ENCODE data around the gene CYP4F22.

CYP4F22 gene

DNA sequence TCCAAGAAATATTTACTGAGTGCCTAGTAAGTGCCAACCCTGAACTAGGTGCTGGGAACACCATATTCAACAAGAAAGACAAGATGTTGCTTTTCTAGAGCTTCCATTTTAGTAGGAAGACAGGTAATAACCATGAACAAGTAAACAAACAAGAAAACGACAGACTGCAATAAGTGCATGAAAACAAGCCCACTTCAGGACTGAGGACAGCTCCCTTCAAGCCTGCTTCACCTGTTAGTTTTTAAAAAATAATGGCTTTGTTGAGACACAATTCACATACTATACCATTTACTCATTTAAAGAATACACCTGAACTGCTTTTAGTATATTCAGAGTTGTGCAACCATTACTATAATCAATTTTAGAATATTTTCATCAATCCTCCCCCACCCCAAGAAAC lies 30.4 kb downstream of the CYP4F22 start:
- peak in 1 of 2 experiments; percentile 20 for DNase-seq

DNA sequence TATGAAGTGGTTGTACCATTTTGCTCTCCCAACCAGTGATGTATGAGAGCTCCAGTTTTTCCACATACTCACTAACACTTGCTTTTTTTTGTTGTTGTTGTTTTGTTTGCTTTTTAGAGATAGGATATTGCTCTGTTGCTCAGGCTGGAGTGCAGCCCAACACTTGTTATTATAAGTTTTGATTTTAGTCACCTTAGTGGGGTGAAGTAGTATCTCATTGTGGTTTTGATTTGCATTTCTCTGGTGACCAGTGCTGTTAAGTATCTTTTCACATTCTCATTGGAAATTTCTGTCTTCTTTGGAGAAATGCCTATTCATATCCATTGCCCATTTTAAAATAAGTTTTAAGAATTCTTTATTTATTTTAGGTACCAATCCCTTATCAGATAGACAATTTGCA lies 31.3 kb downstream of the CYP4F22 start:
- no peak for DNase-seq

DNA sequence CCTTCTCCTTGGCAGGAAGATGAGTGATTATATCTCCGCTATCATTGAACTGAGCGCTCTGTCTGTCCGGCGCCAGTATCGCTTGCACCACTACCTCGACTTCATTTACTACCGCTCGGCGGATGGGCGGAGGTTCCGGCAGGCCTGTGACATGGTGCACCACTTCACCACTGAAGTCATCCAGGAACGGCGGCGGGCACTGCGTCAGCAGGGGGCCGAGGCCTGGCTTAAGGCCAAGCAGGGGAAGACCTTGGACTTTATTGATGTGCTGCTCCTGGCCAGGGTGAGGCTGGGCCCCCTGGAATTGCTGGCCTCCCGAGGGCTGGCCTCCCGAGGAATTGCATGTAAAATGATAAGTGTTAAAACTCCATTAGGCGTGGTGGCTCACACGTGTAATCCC lies 32.1 kb downstream of the CYP4F22 start:
- DNase-seq = no peak

DNA sequence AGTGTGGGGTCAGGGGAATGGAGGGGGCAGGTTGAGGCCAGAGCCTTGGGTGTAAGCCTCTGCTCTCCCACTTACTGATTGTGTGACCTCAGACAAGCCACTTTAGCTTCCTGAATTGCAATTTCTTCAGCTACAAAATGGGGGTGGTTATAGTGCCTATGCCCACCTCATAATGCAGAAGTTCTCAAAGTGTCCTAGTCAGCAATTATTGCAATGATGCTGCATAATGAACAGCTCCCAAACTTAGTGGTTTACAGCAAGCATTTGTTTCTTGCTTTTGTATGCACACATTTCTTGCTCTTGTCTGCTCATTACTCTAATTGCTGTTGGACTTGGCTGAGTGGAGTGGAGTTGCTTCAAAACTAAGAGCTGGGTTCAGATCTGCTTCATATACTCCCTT lies 36.0 kb downstream of the CYP4F22 start:
- DNase-seq = no peak

DNA sequence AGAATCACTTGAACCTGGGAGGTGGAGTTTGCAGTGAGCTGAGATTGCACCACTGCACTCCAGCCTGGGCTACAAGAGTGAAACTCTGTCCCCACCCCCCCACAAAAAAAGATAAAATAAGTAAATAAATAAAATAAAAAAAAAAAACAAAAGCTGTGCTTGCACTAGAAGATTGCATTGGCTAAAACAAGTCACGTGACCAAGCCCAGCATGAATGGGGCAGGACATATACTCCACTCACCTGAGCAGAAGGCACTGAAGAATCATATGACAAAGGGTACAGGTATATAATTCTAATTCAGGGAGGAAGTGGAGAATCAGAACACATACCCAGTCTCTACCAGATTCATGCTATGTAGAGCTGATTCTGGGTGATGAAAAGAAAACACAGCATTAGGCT lies 36.6 kb downstream of the CYP4F22 start:
- no peak for DNase-seq

DNA sequence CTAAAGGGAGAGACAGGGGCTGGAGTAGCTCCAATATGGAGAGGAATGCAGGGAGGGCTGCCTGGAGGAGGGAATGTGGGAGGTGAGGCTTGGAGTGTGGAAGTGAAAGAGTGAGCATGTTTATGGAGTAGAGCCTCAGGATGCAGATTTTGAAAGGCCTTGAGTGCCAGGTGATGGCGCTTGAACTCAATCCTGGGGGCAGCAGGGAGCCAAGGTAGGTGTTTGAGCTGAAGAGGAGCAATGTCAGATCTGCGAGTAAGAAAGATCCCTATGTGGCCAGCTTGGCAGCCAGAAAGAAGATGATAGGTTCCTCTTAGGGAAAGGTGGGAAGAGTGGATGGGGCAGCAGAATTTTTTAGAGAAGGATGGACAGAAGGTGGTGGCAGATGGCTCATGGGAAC lies 40.3 kb downstream of the CYP4F22 start:
- DNase-seq = no peak

DNA sequence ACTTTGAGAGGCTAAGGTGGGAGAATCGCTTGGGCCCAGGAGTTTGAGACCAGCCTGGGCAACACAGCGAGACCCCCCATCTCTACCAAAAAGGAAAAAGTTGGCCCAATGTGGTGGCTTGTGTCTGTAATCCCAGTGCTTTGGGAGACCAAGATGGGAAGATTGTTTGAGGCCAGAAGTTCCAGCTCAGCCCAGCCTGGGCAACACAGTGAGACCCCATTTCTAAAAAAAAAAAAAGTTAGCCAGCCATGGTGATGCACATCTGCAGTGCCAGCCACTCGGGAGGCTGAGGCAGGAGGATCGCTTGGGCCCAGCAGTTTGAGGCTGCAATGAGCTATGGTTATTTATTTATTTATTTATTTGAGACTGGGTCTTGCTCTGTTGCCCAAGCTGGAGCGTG lies 41.3 kb downstream of the CYP4F22 start:
- DNase-seq = no peak

DNA sequence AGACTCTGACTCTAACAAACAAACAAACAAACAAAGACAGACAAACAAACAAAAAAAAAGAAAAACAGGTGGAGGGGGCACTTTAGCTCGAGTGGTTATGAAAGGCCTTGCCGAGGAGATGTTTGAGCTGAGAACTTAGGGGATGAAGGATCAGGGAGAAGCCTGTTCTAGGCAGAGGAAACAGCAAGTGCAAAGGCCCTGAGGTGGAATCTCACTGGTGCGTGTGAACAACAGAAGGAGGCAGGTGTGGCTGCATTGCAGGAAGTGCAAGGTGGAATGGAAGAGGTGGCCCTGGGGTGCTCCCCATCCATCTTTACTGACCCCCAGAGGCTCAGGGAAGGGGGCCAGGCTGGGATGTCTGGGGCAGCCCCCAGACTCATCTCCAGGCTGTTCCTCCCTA lies 41.9 kb downstream of the CYP4F22 start:
- no peak for DNase-seq

DNA sequence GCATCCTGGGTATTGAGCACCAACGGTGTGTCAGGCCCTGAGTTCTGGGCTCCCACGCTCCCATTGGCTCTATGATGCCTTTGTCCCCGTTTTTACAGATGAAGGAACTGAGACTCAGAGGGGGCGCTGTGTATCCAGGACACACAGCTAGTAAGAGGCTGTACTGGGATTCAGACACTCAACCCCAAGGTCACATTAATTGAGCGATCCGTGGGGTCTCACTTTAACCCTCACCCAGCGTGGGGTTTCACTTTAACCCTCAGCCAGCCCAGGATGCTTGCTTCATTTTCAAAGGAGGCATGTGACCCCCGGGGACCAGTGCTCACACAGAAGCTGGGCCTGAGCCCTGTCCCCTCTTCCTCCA lies 42.6 kb downstream of the CYP4F22 start:
- DNase-seq = peak; percentile 13 to 19

DNA sequence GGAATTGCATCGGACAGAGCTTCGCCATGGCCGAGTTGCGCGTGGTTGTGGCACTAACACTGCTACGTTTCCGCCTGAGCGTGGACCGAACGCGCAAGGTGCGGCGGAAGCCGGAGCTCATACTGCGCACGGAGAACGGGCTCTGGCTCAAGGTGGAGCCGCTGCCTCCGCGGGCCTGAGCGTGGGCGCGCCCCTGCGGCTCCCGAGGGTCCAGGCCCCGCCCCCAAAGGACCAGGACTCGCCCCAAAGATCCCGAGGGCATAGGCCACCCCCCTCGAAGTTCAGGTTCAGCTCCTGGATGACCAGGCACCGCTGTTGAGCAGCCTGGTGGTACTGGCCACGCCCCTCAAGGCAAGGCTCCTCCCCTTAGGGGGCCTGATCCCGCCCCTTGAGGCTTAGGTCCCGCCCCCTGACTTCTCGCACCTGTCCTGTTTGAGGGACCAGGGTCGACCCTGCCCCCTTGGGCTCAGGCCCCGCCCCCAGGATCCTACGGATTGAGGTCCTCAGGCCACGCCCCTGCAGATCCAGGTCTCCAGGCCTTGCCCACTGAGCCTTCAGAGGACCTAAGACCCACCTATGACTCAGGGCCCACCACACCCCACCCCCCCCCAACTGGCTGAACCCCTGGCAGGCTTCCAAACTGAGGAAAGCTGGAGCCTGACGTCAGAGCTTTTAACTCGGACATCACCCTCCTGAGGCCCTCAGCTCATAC lies 43.1 kb downstream of the CYP4F22 start:
- DNase-seq = no peak

DNA sequence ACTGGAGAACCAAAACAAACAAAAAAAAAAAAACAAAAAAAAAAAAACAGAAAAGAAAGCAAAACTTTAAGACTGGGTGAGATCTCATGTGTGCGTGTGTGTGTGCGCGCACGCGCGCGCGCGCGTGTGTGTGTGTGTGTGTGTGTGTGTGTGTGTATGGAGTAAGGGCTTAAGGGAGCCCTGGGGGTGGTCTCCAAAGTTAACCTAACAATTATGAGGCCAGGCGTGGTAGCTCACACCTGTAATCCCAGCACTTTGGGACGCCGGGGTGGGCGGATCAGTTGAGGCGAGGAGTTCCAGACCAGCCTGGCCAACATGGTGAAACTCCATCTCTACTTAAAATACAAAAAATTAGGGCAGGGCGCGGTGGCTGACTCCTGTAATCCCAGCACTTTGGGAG lies 46.7 kb downstream of the CYP4F22 start:
- DNase-seq = no peak

DNA sequence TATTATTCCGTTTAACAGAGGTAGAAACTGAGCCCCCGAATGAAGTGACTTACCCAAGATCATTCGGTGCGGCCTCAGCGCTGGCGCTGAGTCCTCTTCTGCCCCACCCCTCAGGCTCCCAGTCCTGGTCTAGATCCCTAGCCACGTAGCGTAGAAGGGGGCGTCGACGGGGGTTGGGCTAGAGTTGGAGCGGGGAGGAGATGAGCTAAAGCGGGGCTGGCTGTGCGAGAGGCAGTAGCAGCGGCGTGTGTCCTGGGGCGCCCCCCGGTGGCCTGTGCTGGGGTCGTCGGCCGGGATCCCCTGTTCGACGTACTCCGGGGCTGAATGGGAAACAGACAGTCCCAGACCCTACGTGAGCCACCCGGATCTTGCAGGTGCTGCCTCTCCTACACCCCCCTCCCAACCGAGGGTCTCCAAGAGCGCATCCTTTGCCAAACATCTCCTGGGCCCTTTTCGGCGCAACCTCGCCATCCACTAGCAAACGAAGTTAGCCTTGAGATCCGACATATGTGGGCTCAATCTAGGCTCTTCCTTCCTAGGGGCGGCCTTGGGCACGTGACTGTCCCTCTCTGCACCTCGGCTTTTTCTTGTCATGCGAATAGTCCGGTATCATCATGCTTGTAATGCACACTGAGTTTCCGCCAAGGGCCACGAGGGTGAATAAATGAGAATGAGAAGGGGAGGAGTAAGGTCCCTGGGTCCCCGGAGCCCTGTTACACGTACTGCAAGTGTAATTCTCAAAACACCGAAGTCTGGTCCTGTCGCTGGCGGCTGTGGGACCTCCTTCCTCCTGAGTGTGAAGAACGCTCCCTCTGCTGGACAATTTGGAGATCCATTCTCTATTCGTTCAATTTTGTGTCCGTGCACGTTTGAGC lies 47.7 kb downstream of the CYP4F22 start:
- DNase-seq = peak; percentile 95 to 96

DNA sequence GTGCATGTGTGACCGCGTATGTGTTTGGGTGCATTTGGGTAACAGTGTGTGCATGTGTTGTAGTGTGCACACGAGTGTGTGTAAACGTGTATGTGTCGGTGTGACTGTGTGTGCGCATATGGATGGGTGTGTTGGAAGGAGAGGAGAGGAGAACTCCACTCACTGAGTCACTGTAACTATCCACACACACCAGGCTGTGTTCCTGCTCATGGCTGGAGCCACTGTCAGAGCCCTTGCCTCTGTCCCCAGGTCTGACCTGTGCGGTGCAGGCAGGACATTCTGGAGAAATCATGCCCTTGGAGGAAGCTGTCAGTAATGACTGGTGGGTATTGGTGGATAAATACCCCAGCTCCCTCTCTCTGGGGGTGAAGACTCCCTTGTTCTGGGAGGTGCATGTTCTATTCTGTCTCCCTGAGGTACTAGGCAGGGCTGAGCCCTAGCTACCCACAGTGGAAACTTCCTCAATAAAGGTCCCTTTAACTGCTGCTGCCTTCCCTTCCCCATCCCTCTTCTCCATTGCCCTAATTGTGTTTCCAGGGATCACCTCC lies 48.4 kb downstream of the CYP4F22 start:
- DNase-seq = no peak

DNA sequence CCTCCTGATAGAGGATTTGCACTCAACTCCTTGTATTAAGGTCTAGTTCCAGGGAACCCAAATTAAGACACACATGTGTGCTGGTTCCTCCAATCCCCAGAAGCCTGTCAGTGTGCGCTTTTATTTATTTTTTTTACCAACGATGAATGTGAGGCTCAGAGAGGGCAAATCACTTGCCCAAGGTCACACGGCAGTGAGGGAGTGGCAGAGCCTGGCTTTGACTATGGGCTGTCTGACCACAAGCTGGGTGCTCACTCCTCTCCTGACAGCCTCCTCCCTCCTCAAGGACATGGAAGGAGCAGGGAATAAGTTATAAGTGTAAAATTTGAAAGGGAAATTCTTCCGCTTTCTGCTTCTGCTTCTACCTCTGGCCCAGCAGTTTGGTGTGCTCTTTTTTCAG lies 48.9 kb downstream of the CYP4F22 start:
- DNase-seq = no peak

DNA sequence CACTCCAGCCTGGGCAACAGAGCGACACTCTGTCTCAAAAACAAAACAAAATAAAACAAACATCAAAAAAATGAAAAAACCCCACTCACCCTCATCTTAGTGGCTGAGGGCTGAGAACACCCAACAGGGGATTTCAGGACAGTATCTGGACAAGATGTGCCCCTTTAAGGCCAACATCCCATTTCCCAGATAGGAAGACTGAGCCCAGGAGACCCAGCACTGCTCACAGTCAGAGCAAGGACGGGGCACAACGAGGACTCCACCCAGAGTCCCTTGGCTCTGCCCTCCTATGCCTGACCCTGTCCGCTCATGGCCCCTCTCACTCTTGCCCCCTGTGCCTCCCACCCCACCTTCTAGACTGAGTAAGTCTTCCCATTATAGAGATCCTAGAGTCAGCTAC lies 53.8 kb downstream of the CYP4F22 start:
- DNase-seq = no peak

DNA sequence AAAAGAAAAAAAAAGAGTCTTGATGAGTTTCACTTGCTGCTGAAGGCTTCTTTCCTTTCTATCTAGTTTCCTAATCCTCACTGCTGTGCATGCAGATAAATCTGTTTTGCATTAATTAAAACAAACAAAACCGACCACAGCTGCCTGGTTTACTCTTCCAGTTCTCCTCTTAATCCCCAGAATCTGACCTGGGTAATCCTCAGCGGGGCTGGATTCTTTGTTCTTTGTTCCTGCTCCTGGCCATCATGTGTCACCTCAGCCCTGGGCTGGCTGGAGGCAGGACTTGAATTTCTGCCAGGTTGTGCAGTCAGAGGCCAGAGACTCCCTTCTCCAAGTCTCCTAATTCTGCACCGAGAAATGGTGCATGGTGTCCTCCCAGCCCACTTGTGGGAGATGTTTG lies 54.5 kb downstream of the CYP4F22 start:
- DNase-seq = no peak

DNA sequence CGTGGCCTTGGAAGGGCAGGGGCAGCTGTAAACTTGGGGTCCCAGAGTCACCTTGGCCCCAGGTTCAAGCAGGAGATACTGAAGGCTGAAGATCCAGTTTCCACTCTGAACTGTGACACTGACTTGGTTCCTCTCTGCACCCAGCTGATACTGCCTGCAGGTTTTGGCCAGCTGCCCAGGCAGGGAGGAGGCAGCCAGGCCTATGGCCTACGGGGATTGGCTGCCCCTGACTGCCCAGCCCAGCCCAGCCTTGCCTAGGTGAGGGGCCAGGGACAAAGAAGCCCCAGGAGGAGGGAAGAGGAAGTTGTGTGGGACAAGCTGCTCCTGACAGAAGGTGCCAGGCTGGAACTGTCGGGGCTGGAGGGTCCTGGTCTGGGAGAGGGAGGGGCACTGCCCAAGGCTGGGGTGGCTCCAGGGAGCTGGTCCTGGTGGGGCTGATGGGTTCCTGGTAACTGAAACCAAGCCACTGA lies 55.0 kb downstream of the CYP4F22 start:
- DNase-seq = peak; percentile 6 to 7

DNA sequence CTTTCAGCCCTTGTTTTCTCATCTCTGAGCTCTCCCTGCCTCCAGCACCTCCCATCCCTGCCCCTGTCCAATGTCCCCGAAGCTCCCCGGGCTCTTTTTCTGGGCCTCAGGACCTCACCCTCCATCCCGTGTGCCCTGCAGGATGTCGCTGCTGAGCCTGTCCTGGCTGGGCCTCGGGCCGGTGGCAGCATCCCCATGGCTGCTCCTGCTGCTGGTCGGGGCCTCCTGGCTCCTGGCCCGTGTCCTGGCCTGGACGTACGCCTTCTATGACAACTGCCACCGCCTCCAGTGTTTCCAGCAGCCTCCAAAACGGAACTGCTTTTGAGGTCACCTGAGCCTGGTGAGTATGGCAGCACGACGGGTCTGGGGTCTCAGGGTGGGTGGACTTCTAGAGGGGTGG lies 55.6 kb downstream of the CYP4F22 start:
- DNase-seq = no peak

DNA sequence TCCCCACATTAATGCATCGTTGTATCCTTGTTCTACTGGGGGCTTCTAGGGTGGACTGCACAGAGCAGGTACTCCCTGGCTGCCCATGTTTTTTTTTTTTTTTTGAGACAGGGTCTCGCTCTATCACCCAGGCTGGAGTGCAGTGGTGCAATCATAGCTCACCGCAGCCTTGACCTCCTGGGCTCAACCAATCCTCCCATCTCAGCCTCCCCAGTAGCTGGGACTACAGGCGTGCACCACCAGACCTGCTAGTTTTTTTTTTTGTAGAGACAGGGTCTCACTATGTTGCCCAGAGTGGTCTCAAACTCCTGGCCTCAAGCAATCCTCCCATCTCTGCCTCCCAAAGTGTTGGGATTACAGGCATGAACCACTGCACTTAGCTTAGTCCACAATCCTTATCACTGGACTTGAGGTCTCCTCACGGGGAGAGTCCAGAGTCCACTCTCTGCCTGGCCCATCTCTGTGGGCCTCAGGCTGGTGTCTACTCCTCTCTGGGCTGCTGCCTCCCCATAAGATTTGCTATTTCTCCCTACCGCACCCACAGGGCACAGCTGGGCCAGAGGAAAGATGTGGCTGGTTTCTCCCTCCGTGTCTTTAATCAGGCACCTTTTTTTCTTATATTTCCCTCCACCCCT lies 56.3 kb downstream of the CYP4F22 start:
- no peak for DNase-seq

DNA sequence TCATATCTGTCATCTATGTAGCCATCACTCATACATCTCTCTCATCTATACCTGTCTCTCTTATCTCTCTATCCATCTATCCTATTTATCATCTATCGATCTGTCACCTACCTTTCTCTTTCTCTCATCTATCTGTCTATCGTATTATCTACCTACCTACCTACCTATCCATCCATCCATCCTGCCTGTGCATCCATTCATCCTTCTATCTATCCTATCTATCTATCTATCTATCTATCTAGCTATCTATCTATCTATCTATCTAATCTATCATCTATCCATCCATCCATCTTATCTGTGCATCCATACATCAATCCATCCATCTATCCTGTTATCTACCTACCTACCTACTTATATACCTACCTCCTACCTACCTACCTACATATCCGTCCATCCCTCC lies 62.1 kb downstream of the CYP4F22 start:
- DNase-seq = no peak

DNA sequence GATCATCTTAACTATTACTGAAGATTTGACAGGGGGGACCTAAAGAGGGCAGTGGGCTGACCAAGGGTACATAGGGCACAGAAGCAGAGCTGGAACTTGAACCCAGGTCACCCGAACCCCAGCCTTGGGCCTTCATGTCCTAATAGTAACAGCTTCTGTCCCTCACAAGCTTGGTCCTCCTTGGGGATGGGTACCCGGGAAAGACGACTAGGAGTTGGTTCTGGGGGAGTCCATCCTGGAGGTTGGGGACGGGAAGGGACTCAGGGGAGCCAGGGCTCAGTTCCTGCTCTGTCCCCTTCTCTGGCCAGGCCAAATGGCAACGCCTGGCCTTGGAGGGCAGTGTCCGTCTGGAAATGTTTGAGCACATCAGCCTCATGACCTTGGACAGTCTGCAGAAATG lies 67.1 kb downstream of the CYP4F22 start:
- no peak for DNase-seq

DNA sequence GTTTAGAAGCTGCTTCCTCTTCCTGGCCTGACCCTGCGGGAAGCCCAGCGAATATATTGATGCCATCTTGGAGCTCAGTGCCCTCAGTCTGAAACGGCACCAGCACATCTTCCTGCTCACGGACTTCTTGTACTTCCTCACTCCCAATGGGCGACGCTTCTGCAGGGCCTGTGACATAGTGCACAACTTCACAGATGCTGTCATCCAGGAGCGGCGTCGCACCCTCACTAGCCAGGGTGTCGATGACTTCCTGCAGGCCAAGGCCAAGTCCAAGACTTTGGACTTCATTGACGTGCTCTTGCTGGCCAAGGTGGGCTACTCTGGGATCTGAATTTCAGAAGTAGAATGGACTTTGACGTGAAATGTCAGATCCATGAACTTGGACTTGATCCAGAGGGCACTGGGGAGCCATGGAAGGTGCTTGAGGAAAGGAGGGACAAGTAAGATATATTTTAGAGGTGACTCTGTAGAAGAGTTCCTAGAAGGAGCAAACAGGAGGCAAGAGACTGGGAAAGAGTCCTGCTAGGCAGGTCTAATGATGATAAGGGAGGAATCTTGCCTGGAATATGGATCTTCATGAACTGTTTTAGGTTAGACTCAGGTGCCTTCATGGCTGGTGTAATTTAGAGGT lies 68.3 kb downstream of the CYP4F22 start:
- DNase-seq = no peak

DNA sequence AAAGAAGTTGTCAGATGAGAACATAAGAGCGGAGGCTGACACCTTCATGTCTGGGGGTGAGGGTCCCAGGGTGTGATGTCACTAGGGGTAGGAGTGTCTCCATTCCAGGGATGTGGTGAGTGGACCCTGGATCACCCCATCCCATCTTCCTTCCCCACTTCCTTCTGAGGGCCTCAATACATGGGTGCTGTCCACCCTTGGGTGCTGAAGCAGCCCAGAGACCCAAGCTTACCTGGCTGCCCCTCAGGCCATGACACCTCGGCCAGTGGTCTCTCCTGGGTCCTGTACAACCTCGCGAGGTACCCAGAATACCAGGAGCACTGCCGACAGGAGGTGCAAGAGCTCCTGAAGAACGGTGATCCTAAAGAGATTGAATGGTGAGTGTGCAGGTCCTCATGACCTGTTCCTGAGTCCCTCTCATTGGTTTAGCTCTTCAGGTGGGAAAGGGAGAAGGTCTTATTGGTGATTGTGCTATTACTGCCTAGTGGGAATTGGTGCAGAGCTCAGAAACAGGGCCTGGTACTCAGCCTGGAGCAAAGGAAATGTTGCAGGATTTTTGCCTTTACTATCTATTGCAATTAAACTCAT lies 69.0 kb downstream of the CYP4F22 start:
- DNase-seq = no peak

Data from Kasumi-1 (cell line).